Fibroblast of skin of left biceps (primary cell): ENCODE results near the gene RTP2.
"Not testable (repeated sequence)": the region's sequence is repeated elsewhere in the genome, so short reads cannot be mapped to it uniquely, and the experiment has no call there.

Experiments used
- DNase-seq, 2 experiments: peaks; one replicate each; pipeline ENCODE4 v3.0.0-alpha.2; 2013; ENCODE audit warnings: low read depth in 2 of 2

The RTP2 gene

GRCh38 chr3:187713504-187713903 is 11.1 kb upstream of the RTP2 start:
- DNase-seq: no peak

GRCh38 chr3:187709155-187709554 is 6.8 kb upstream of the RTP2 start:
- no peak for DNase-seq

GRCh38 chr3:187708696-187709095 is 6.3 kb upstream of the RTP2 start:
- no peak for DNase-seq

- DNase-seq: no peak
Observed at GRCh38 chr3:187706971-187707370, 4.6 kb upstream of the RTP2 start.

GRCh38 chr3:187705164-187705563 is 2.8 kb upstream of the RTP2 start:
- no peak for DNase-seq

GRCh38 chr3:187700249-187700648 is 2.1 kb downstream of the RTP2 start:
- DNase-seq: no peak

- DNase-seq: no peak
Observed at GRCh38 chr3:187698499-187699399, 3.6 kb downstream of the RTP2 start.

DNA sequence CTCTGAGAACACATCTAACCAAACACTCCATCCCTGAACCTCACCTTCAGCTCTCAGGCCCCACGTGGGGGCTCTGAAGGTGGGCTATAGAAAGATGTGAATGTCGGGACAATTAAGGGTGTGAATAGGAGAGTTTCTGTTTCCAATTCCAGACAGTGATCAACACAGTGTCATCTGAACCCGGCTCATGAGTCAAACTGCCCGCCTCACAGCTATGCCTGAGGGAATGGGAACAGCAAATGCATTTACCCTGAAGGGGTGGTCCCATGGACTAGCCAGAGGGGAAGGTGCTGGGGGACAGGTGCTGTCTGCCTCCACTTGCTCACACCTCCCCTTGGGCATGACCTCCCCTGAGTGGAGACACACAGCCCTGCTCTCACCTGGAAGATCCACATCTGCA is 6.3 kb downstream of the RTP2 start:
- no peak for DNase-seq

GRCh38 chr3:187695449-187695848 is 6.9 kb downstream of the RTP2 start:
- DNase-seq: no peak

- no peak for DNase-seq
Observed at GRCh38 chr3:187694801-187695200, 7.6 kb downstream of the RTP2 start.

DNA sequence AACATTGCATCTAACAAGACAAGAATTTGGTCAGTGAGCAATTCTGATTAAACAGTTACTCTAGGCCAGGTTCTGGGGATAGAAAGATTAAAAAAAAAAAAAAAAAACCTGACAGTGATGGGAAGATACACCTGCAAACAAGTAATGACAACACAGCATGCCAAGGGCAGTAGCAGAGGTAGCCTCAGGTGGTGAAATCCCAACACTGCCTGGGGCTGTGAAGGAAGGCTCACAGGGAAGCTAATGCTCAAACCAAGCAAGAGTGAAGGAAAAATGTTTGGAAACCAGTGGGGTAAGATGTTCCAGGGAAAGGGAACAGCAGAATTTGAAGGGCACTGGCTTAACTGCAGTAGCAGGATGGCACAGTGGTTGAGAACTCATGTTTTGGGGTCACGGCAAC is 8.9 kb downstream of the RTP2 start:
- no peak for DNase-seq

DNA sequence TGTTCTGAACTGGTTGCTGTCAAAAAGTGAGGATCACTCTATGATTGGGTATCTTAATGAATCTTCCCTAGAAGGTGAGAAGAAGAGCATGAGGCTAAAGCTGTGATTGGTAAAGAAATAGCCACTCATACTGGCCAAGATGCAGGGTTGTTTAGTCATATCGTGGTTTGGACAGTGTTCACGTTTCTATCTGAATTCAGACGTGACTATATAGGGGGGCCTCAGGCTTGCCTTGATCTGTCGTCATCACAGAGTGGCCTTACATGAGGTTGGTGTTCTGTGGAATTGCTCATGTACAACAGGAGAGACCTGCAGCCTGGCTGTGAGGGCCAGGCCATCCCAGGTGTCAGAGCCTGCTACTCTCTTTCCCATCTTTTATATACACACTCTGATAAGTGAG is 12.4 kb downstream of the RTP2 start:
- DNase-seq: no peak

- no peak for DNase-seq
Observed at GRCh38 chr3:187686621-187687273, 15.6 kb downstream of the RTP2 start.

GRCh38 chr3:187685948-187686347 is 16.4 kb downstream of the RTP2 start:
- DNase-seq: no peak

- no peak for DNase-seq
Observed at GRCh38 chr3:187684880-187685279, 17.5 kb downstream of the RTP2 start.

DNA sequence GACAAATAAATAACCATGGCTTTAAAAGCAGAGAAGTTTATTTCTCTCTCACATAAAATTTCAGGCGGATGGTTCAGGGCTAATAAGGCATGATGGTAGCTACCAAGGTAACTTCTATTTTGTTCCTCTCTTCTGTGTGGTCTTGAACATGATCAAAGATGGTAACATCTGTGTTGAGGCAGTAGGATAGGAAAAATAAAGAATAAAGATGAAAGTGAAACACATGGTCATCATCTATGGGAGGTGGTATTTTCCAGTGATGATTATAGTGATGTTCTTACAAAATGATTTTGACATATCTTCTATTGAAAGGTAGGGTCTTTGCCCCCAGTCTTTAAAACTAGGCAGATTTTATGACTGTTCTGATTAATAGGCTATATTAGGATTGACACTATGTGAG is 17.9 kb downstream of the RTP2 start:
- DNase-seq: no peak

GRCh38 chr3:187681756-187682155 is 20.6 kb downstream of the RTP2 start:
- not testable (repeated sequence) for DNase-seq

DNA sequence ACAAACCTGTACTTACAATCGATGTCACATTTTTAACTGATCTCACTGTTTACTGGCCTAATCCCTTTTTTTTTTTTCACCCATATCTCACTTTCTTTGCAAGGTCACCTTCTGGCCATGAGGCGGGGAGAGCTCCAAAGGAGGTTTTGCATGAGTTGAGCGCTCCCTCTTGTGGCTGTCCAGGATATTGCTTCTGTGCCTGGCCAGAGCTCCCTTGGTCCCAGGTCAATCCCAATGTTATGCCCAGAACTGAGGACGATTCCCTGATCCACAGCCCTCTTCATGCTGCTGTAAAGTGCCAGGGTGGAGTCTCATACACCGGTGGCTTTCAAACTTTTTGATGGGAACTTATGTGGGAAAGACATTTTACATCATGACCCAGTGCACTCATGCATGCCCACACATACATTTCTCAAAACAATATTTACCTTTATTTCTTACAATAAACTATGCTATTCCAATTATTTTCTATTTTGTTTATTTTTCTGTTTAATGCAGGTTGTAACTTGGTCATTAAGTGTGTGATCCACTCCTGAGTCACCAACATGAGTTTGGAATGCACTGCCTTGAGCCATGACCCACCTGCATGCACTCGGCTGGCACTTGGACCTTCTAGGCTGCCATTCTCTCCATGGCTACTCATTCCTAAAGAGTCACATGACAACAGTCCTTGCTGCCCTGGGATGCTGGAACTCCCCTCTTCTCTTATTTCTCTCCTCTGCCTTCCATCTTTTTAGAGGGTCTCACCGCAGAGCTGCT is 22.5 kb downstream of the RTP2 start:
- DNase-seq: peak in 1 of 2 experiments; percentile 19

DNA sequence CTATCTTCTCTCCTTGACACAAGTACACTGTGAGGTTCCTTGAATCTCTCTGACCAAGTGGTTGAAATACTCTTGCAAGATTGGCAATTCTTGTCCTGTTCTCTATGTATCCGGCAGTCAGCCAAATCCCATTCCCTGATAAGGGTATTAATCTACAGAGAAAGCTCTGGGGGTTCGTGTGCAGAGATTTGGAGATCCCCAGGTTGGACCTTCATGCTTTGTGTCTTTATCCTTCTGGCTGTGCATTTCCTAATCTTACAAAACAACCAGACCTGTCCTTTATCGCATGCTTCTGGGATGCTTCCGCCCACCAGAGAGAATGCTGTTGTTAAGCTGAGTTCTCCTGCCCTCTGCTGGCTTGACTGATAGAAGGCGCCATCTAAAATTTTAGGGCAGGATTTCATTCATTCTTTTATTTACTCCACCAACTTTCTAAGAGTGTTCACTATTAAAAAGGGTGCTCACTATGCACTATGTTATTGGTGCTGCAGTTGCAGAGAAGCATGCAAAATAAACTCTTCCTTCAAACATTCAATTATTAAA is 23.6 kb downstream of the RTP2 start:
- DNase-seq: peak in 1 of 2 experiments; percentile 13

- no peak for DNase-seq
Observed at GRCh38 chr3:187677604-187678003, 24.8 kb downstream of the RTP2 start.

DNA sequence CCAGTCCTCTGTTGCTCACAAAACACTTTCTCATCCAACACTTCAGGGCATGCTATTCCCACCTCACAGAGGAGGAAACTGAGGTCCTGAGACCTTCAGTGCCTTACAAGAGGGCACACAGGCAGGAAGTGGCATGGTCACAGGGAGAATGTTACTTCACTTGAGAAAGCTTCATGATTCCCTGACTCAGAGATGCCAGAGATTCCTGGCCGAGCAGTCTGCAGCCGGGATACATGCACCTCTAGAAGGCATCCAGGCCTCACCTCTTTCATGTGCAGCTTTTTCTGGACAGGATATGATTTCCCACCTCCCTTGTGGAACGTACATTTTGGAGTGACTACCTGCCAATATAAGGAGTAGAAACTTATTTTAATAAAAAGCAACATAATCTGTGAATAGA is 29.3 kb downstream of the RTP2 start:
- DNase-seq: no peak
